WERI-Rb-1 (cell line): ENCODE data around the gene CMTM8.

Experiments used
- DNase-seq: peaks from one replicate; pipeline ENCODE4 v3.0.0-alpha.2; 2020
- H3K27ac ChIP-seq: fragments of 250-450 bp; sonication (Bioruptor Pico); 2 replicates; pipeline ENCODE4 v1.5.1; 2020; ENCODE audit warnings: mild to moderate bottlenecking, moderate library complexity
- H3K27me3 ChIP-seq: fragments of 250-450 bp; sonication (Bioruptor Pico); 2 replicates; pipeline ENCODE4 v1.5.1; 2021; ENCODE audit warnings: mild to moderate bottlenecking, low read depth, moderate library complexity; ENCODE audit not compliant: insufficient read depth, severe bottlenecking
- H3K36me3 ChIP-seq: fragments of 250-450 bp; sonication (Bioruptor Pico); 2 replicates; pipeline ENCODE4 v1.5.1; 2020; ENCODE audit warnings: mild to moderate bottlenecking, moderate library complexity
- H3K4me3 ChIP-seq: 2 replicates; pipeline ENCODE4 v1.5.1; 2011; ENCODE audit warnings: low read depth, mild to moderate bottlenecking, control low read depth, low read length
- H3K9me3 ChIP-seq: fragments of 250-450 bp; sonication (Bioruptor Pico); 2 replicates; pipeline ENCODE4 v1.5.1; 2021; ENCODE audit warnings: mild to moderate bottlenecking, moderate library complexity; ENCODE audit not compliant: severe bottlenecking
- CTCF ChIP-seq: IDR thresholded peaks from 2 replicates; pipeline ENCODE4 v1.5.1; 2011; ENCODE audit warnings: low read depth, mild to moderate bottlenecking, control low read depth, inconsistent platforms, low read length

Gene CMTM8

DNA sequence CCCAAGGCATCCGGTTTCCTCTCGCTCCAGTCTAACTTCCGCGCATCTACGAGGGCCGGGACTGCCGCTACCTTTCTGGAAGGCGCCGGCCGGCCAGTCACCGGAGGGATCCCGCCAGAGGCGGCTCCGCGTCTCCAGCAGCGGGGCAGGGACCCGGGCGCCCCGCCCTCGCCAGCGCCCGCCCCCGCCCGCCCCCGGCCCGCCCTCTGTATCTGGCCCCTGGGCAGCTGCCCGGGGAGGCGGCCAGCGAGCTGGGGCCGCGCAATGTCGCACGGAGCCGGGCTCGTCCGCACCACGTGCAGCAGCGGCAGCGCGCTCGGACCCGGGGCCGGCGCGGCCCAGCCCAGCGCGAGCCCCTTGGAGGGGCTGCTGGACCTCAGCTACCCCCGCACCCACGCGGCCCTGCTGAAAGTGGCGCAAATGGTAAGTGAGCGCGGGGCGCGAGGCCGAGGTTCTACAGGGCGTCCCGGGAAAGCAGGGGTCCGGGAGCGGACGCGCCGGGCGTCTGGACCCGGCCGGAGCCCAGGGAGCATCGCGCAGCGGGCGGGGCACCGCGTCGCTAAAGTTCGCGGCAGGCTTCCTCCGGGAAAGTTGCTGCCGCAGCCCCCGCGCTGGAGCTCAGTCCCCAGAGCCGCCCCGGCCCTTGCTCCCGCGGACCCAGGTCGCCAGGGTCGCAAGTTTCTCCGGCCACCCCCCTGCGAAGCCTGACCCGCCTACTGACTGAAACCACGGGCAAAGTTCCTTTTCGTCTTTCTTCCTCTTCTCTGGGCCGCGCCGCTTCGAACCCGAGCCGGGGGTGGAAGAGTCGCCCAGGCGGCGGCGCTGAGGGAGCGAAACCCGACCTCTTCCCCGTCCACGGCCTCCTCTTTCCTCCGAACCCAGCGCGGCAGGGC is 153.4 kb downstream of the CMTM8 start, which contains the start of gene CMTM7:
Gene CMTM7 (plus strand): TSS at position 211 of the 893 bp plus-strand sequence. CDS start 54 bp downstream, at position 265.
- Histone ChIP-seq H3K27me3 (no peaks in the 10 kb centered on the region), H3K36me3 (no peaks in the 10 kb centered on the region), H3K4me3 (peak within 1 kb of the TSS; percentile 32), H3K9me3 (peaks cover 3% of the 10 kb centered on the region), H3K27ac (no peak within 1 kb of the TSS)
- peak; percentile 17 for DNase-seq
- TF ChIP-seq CTCF = no peak

DNA sequence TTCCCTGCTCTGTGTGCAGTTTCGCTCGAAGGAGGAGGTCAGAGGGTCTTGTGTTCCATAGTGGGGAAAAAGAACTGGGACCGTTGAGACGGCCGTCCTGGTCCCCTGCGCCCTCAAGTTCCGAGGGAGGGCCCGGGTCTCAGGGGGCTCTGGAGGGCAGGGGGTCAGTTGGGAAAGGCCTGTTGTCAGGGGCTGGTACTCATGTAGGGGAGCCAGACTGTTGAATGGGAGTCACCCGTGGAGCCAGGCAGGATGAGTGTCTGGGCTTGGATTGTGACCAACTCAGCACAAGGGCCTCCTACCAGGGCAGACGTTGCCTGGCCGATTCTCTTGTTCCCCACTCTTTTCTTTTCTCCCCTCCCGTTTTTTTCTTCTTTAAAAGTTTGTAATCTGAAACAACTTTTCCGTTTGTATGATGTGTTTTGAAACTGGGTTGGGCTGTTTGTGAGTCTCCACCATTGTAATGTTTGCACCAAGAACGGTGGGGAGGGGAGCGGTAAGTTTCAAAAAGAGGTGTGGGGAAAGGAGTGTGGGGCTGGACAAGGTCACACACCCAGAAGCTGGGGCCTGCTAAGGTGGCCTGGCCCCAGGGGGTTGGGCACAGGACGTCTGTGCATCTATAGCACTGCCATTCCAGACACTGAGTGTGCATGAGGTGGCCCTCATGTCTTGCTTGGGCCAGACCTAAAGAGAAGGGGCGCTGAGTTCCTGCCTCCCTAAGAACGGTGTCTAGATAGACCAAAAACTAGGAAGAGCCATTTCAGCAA is 154.2 kb downstream of the CMTM8 start:
- Histone ChIP-seq H3K27ac (no peak overlapping the region), H3K4me3 (no peak overlapping the region), H3K9me3 (peaks cover 3% of the 10 kb centered on the region), H3K27me3 (no peaks in the 10 kb centered on the region), H3K36me3 (no peaks in the 10 kb centered on the region)
- TF ChIP-seq CTCF = no peak
- no peak for DNase-seq

GRCh38 chr3:32395496-32395895 is 157.0 kb downstream of the CMTM8 start:
- no peak for DNase-seq
- Histone ChIP-seq H3K4me3 (no peak overlapping the region), H3K36me3 (no peaks in the 10 kb centered on the region), H3K9me3 (peaks cover 3% of the 10 kb centered on the region), H3K27me3 (no peaks in the 10 kb centered on the region), H3K27ac (no peak overlapping the region)
- TF ChIP-seq CTCF = no peak

DNA sequence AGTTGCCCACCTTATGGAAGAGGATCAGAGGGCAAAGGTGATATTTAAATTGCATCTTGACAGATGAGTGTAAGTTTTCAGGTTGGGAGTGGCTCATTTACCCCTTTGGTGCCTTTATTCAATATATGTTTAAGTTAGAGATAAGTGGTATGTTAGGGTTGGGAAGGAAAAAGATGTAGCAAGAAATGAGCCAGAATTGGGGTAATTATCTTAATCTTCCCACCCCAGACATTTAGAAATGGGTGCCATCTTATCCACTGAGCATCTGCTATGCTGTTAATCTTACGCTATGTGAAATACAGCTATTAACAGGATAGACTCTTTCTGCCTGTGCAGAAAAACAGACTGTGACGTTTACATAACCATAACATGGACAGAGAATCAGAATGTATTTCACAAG is 159.5 kb downstream of the CMTM8 start:
- Histone ChIP-seq H3K9me3 (no peaks in the 10 kb centered on the region), H3K4me3 (no peak overlapping the region), H3K27ac (no peak overlapping the region), H3K36me3 (no peaks in the 10 kb centered on the region), H3K27me3 (no peaks in the 10 kb centered on the region)
- no peak for TF ChIP-seq CTCF
- no peak for DNase-seq

GRCh38 chr3:32398531-32398930 is 160.1 kb downstream of the CMTM8 start:
- Histone ChIP-seq H3K4me3 (no peak overlapping the region), H3K9me3 (no peaks in the 10 kb centered on the region), H3K27me3 (no peaks in the 10 kb centered on the region), H3K27ac (no peak overlapping the region), H3K36me3 (no peaks in the 10 kb centered on the region)
- no peak for DNase-seq
- no peak for TF ChIP-seq CTCF
